ENCODE measurements around the gene ARHGAP4. TPM values are rescaled to one million over a fixed set of nuclear protein-coding genes. Genes with fewer than 3 reads are reported as not detected.

Gene ARHGAP4
- total and polyA plus RNA-seq, 10 donors: 176 to 713 (median 269) TPM

DNA sequence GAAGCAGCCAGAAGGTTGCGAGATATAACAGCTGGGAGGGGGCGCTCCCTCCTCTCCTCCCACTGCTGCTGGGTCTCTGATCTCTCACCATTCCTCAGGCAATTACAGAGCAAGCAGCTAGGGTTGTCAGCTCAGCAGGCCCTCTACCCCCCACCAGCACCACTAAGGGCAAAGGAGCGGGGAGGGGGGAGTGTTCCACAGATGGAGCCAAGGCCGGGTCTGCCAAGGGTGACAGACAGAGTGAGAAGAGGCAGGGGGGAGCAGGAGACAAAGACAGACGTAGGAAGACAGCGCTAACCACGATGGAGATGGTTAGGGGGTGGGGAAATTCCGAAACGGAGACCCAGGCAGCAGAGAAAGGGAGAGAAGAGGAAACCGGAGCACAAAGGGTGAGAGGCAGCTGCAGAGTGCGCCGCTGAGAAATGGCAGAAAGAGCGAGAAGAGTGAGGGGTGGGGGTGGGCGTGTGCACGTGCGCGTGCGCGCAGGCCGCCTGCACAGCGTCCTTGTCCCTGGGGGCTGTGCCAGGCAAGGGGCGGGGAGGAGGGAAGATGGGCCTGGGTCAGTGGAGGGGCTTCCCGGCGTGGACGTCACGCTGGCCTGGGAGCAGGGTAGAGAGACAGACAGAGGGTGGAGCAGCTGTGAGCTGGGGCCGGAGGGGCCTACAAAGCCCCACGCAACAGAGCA lies 47.0 kb downstream of the ARHGAP4 start:
- peak; percentile 62 for DNase-seq
- Histone ChIP-seq H3K4me3 (no peak overlapping the region), H3K9me3 (no peaks in the 10 kb centered on the region), H3K36me3 (no peaks in the 10 kb centered on the region), H3K27ac (no peak overlapping the region), H3K4me1 (no peaks in the 10 kb centered on the region), H3K27me3 (replicated peaks in 1 of 7) (peaks cover 0 to 89% (median 54%) of the 10 kb centered on the region in 7 donors)
- intact Hi-C loops (cut with DNase I; ENCODE audit: low total_unique reads): no loop called here
- 6 to 19% (median 12%) methylated on average over 21 to 28 of the region's 28 CpGs for WGBS, 5 donors
- TF ChIP-seq, protein P1, sequence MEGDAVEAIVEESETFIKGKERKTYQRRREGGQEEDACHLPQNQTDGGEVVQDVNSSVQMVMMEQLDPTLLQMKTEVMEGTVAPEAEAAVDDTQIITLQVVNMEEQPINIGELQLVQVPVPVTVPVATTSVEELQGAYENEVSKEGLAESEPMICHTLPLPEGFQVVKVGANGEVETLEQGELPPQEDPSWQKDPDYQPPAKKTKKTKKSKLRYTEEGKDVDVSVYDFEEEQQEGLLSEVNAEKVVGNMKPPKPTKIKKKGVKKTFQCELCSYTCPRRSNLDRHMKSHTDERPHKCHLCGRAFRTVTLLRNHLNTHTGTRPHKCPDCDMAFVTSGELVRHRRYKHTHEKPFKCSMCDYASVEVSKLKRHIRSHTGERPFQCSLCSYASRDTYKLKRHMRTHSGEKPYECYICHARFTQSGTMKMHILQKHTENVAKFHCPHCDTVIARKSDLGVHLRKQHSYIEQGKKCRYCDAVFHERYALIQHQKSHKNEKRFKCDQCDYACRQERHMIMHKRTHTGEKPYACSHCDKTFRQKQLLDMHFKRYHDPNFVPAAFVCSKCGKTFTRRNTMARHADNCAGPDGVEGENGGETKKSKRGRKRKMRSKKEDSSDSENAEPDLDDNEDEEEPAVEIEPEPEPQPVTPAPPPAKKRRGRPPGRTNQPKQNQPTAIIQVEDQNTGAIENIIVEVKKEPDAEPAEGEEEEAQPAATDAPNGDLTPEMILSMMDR (IDR thresholded peaks at IDR 0.05 in 8 of 11, conservative IDR thresholded peaks at IDR 0.05 in 3 of 11): no peak
- no peak for TF ChIP-seq POLR2AphosphoS5 (IDR thresholded peaks at IDR 0.05)
- no peak for TF ChIP-seq POLR2A (IDR thresholded peaks at IDR 0.05)

DNA sequence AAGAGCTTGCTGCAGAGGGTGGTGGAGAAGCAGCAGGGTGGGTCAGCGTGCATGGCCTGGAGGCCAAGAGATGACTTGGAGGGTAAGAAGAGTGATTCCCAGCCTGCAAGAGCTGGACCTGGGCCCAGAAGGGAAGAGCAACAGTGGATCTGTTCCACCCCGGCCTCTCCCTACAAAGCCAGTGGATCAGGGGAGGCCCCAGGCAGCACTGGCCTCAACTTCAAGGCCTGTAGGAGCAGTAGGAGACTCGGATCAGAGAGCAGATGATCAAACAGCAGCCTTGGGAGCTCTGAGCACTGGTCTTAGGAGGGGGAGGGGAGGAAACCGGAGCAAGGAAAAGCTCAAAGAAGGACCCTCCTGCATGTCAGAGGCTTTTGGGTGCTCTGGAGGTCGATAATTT lies 47.7 kb downstream of the ARHGAP4 start:
- intact Hi-C loops (cut with DNase I; ENCODE audit: low total_unique reads): no loop called here
- Histone ChIP-seq H3K27ac (no peak overlapping the region), H3K27me3 (replicated peaks in 1 of 7) (peaks cover 0 to 86% (median 47%) of the 10 kb centered on the region in 7 donors), H3K4me3 (no peak overlapping the region), H3K9me3 (no peaks in the 10 kb centered on the region), H3K4me1 (no peaks in the 10 kb centered on the region), H3K36me3 (no peaks in the 10 kb centered on the region)
- peak; percentile 30 for DNase-seq
- WGBS, 5 donors: 39 to 65% (median 60%) methylated on average over 2 to 5 of the region's 5 CpGs
- TF ChIP-seq POLR2AphosphoS5 (IDR thresholded peaks at IDR 0.05): no peak
- TF ChIP-seq, protein P1 (IDR thresholded peaks at IDR 0.05 in 8 of 11, conservative IDR thresholded peaks at IDR 0.05 in 3 of 11): no peak
- no peak for TF ChIP-seq POLR2A (IDR thresholded peaks at IDR 0.05)

DNA sequence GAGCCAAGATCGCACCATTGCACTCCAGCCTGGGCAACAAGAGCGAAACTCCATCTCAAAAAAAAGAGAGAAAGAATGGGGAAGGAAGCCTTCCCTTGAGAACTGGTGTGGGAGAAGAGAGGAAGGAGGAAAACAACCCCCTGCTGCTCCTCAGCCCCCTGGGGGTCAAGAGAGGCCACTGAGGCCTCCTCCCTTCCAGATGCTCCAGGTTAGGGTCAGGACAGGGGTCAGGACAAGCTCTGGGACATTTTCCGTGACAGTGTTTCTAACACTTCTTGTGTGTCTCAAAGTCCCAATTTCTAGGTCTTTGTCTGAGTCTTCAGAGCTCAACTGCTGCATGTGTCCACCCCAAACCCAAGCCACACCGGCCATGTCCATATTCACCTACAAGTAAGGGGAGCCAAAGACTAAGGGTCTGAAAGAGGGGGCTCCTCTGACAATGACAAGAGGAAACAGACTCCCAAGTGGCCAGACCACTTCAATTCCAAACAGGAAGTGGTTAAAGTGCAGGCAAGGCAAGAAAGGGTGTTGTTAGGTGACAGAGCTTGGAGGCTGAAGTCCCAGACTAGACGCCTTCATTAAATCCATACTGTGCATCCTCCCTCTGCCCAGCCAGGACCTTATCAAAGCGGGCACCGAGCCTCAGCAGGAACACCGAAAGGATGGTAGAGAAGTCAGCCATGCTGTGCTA lies 48.3 kb downstream of the ARHGAP4 start:
- no peak overlapping the region for H3K4me3 ChIP-seq
- no peak for TF ChIP-seq POLR2A (IDR thresholded peaks at IDR 0.05)
- TF ChIP-seq POLR2AphosphoS5 (IDR thresholded peaks at IDR 0.05): no peak
- TF ChIP-seq, protein P1 (IDR thresholded peaks at IDR 0.05 in 8 of 11, conservative IDR thresholded peaks at IDR 0.05 in 3 of 11): no peak
- no peak for DNase-seq
- H3K9me3 ChIP-seq: no peaks in the 10 kb centered on the region
- no peak overlapping the region for H3K27ac ChIP-seq
- WGBS, 5 donors: 63 to 81% (median 69%) methylated on average over 4 to 8 of the region's 8 CpGs
- intact Hi-C loops (cut with DNase I; ENCODE audit: low total_unique reads): no loop called here
- peaks cover 0 to 82% (median 40%) of the 10 kb centered on the region in 7 donors for H3K27me3 ChIP-seq (replicated peaks in 1 of 7)
- H3K4me1 ChIP-seq: no peaks in the 10 kb centered on the region
- H3K36me3 ChIP-seq: no peaks in the 10 kb centered on the region

DNA sequence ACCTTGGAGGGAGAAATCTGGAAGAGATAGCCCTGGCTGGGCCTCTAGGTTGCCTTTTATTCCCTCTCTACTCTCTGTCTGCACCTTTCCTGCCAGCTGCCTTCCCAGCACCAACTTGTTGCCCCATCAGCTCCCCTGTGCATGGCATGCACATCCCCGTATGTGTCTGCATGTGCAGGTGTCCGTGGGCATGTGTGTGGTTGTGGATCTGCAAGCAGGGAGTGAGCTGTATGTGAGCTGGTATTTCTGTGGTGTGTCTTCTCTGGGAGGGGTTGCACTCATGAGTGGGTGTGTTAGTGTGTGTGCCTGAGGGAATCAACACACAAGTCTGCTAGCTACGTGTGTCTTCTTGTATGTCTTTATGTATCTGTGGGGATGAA lies 50.0 kb downstream of the ARHGAP4 start:
- H3K36me3 ChIP-seq: no peaks in the 10 kb centered on the region
- no peaks in the 10 kb centered on the region for H3K4me1 ChIP-seq
- no peak overlapping the region for H3K27ac ChIP-seq
- no peak for TF ChIP-seq POLR2A (IDR thresholded peaks at IDR 0.05)
- TF ChIP-seq, protein P1 (IDR thresholded peaks at IDR 0.05 in 8 of 11, conservative IDR thresholded peaks at IDR 0.05 in 3 of 11): no peak
- TF ChIP-seq POLR2AphosphoS5 (IDR thresholded peaks at IDR 0.05): no peak
- H3K4me3 ChIP-seq: no peak overlapping the region
- 63 to 73% (median 71%) methylated on average over 3 of the region's 3 CpGs for WGBS, 5 donors
- intact Hi-C loops (cut with DNase I; ENCODE audit: low total_unique reads): no loop called here
- no peak for DNase-seq
- no peaks in the 10 kb centered on the region for H3K9me3 ChIP-seq
- peaks cover 0 to 71% (median 28%) of the 10 kb centered on the region in 7 donors for H3K27me3 ChIP-seq (replicated peaks in 1 of 7)
